MM.1S (cell line): ENCODE measurements around the gene TOMM7.

Experiments used
- CTCF ChIP-seq: fragments of 300-600 bp; sonication (generic); IDR thresholded peaks from 2 replicates; pipeline ENCODE4 v1.5.1; 2016; ENCODE audit warnings: antibody characterized with exemption, low read length, mixed read lengths
- EZH2 ChIP-seq: fragments of 300-600 bp; sonication (generic); optimal IDR thresholded peaks from 2 replicates; pipeline ENCODE3; 2017; ENCODE audit warnings: low read depth, mild to moderate bottlenecking, antibody characterized with exemption, low read length, mixed read lengths
- EZH2phosphoT487 ChIP-seq: fragments of 300-600 bp; sonication (generic); IDR thresholded peaks from 2 replicates; pipeline ENCODE4 v1.6.1; 2018; ENCODE audit warnings: antibody characterized with exemption, low read length

- no peak for TF ChIP-seq CTCF
- no peak for TF ChIP-seq EZH2
- no peak for TF ChIP-seq EZH2phosphoT487
These were observed 36.3 kb upstream of the TOMM7 start for GRCh38 chr7:22858640-22859561.
